Measurements from ENCODE around the gene RBM10. TPM values are rescaled to one million over a fixed set of nuclear protein-coding genes. Genes with fewer than 3 reads are reported as not detected.

The RBM10 gene
- total and polyA plus RNA-seq, 2 of the 13 experiments (the other 11 are each of a cell fraction or from before 2014, with no cell fraction given), result 15.9 to 43.1 TPM

- 100% methylated on average over 6 of the region's 15 CpGs for WGBS (ENCODE audit: low lambda C conversion rate)
- BruUV-seq (replicated peaks), result no TSS peak
- DNase-seq (ENCODE audit: low spot score) (no peak), FAIRE-seq (no peak), ATAC-seq (no peak)
- Histone ChIP-seq H2AFZ (ENCODE audit: low read length) (no peak overlapping the region), H3K27me3 (ENCODE audit: control insufficient read depth in 1 of 2, insufficient read depth in 2 of 2, low read length in 2 of 2) (no peaks in the 10 kb centered on the region), H3K9me3 (ENCODE audit: low read length) (no peaks in the 10 kb centered on the region), H3K9ac (ENCODE audit: insufficient read depth, low read depth, low read length) (no peak overlapping the region), H3K4me2 (ENCODE audit: low read depth, low read length) (no peak overlapping the region), H3K79me2 (ENCODE audit: insufficient read depth, low read length) (no peaks in the 10 kb centered on the region), H3K27ac (ENCODE audit: extremely low read length, insufficient read depth, low read length) (no peak overlapping the region), H3K4me1 (ENCODE audit: insufficient read depth, low read length) (no peaks in the 10 kb centered on the region), H3K36me3 (replicated peaks in 1 of 2; ENCODE audit: control insufficient read depth in 1 of 2, insufficient read depth in 2 of 2, low read length in 2 of 2) (peaks cover 16 to 57% of the 10 kb centered on the region in 2 experiments; a peak in 4 of 5 replicates), H4K20me1 (ENCODE audit: insufficient read depth, low read length) (no peaks in the 10 kb centered on the region; the same call in 1 of the 2 replicates), H3K4me3 (replicated peaks in 1 of 3; ENCODE audit: insufficient read depth in 1 of 3, low read depth in 2 of 3, low read length in 3 of 3) (no peak overlapping the region)
- CTCF ChIA-PET (ENCODE audit: low intra/inter-chr PET ratio, low total read pairs), result no interaction called here
- intact Hi-C loops (cut with micrococcal nuclease; ENCODE audit: unreplicated experiment) (no loop called here), in situ Hi-C loops (cut with HindIII; ENCODE audit: extremely low pct_ligation_motif_present, low pct_unique_long_range_greater_than_20kb) (no loop called here)
- POLR2A ChIA-PET, result no interaction called here
- no peak for TF ChIP-seq ISX (CRISPR knock-in tag; conservative IDR thresholded peaks at IDR 0.05)
- TF ChIP-seq AKAP8 (CRISPR knock-in tag; IDR thresholded peaks at IDR 0.05), result no peak
- no peak for TF ChIP-seq ZNF124 (CRISPR knock-in tag; IDR thresholded peaks at IDR 0.05)
- TF ChIP-seq SIN3B (IDR thresholded peaks at IDR 0.05; ENCODE audit: low read length), result no peak
- no peak for TF ChIP-seq LBX2 (CRISPR knock-in tag; IDR thresholded peaks at IDR 0.05; ENCODE audit: borderline replicate concordance)
- no peak for TF ChIP-seq ZNF790 (CRISPR knock-in tag; IDR thresholded peaks at IDR 0.05; ENCODE audit: borderline replicate concordance)
- TF ChIP-seq, protein P1, sequence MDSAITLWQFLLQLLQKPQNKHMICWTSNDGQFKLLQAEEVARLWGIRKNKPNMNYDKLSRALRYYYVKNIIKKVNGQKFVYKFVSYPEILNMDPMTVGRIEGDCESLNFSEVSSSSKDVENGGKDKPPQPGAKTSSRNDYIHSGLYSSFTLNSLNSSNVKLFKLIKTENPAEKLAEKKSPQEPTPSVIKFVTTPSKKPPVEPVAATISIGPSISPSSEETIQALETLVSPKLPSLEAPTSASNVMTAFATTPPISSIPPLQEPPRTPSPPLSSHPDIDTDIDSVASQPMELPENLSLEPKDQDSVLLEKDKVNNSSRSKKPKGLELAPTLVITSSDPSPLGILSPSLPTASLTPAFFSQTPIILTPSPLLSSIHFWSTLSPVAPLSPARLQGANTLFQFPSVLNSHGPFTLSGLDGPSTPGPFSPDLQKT (CRISPR knock-in tag; IDR thresholded peaks at IDR 0.05; ENCODE audit: borderline replicate concordance), result no peak
- no peak for TF ChIP-seq ZNF761 (CRISPR knock-in tag; conservative IDR thresholded peaks at IDR 0.05)
- TF ChIP-seq ATF2 (CRISPR knock-in tag; IDR thresholded peaks at IDR 0.05), result no peak
- TF ChIP-seq, protein P2, sequence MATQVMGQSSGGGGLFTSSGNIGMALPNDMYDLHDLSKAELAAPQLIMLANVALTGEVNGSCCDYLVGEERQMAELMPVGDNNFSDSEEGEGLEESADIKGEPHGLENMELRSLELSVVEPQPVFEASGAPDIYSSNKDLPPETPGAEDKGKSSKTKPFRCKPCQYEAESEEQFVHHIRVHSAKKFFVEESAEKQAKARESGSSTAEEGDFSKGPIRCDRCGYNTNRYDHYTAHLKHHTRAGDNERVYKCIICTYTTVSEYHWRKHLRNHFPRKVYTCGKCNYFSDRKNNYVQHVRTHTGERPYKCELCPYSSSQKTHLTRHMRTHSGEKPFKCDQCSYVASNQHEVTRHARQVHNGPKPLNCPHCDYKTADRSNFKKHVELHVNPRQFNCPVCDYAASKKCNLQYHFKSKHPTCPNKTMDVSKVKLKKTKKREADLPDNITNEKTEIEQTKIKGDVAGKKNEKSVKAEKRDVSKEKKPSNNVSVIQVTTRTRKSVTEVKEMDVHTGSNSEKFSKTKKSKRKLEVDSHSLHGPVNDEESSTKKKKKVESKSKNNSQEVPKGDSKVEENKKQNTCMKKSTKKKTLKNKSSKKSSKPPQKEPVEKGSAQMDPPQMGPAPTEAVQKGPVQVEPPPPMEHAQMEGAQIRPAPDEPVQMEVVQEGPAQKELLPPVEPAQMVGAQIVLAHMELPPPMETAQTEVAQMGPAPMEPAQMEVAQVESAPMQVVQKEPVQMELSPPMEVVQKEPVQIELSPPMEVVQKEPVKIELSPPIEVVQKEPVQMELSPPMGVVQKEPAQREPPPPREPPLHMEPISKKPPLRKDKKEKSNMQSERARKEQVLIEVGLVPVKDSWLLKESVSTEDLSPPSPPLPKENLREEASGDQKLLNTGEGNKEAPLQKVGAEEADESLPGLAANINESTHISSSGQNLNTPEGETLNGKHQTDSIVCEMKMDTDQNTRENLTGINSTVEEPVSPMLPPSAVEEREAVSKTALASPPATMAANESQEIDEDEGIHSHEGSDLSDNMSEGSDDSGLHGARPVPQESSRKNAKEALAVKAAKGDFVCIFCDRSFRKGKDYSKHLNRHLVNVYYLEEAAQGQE (IDR thresholded peaks at IDR 0.05; ENCODE audit: borderline replicate concordance in 1 of 2, low read depth in 1 of 2, low read length in 2 of 2), result no peak
- TF ChIP-seq HOXA3 (CRISPR knock-in tag; IDR thresholded peaks at IDR 0.05), result no peak
- no peak for TF ChIP-seq ZNF550 (CRISPR knock-in tag; IDR thresholded peaks at IDR 0.05; ENCODE audit: borderline replicate concordance)
- no peak for TF ChIP-seq ZNF567 (CRISPR knock-in tag; IDR thresholded peaks at IDR 0.05; ENCODE audit: borderline replicate concordance)
- no peak for TF ChIP-seq RAD21 (CRISPR knock-in tag; IDR thresholded peaks at IDR 0.05)
- TF ChIP-seq FOXC1 (CRISPR knock-in tag; IDR thresholded peaks at IDR 0.05; ENCODE audit: borderline replicate concordance), result no peak
- no peak for TF ChIP-seq MAFF (IDR thresholded peaks at IDR 0.05; ENCODE audit: low read depth, low read length)
- no peak for TF ChIP-seq SRY (CRISPR knock-in tag; IDR thresholded peaks at IDR 0.05)
These were observed 65.8 kb downstream of the RBM10 start for GRCh38 chrX:47210661-47211425.

All from HepG2 (cell line).